GM19397 (cell line): ENCODE data around the gene CEP131.

ENCODE experiments used
- ATAC-seq: cut with Tn5 transposase; IDR thresholded peaks from one replicate; pipeline ENCODE4 v1.9.1; 2021; ENCODE audit warnings: mild to moderate bottlenecking, moderate library complexity; ENCODE audit not compliant: unreplicated experiment

Gene CEP131

DNA sequence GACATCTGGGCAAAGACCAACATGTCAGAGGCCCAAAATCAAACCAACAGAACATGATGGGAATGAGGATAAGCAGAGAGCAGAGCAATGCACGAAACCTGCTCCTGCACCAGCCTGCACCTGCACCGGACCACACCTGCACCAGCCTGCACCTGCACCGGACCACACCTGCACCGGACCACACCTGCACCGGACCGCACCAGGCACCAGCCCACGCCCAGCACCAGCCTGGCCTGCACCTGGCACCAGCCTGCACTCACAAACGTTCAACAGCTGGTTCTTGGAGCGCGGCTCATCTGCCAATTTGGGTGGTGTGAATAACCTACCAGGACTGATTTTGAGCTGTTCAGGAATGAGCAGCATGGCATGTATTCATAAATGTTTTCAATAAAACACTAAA lies 18.2 kb downstream of the CEP131 start:
- no peak for ATAC-seq

DNA sequence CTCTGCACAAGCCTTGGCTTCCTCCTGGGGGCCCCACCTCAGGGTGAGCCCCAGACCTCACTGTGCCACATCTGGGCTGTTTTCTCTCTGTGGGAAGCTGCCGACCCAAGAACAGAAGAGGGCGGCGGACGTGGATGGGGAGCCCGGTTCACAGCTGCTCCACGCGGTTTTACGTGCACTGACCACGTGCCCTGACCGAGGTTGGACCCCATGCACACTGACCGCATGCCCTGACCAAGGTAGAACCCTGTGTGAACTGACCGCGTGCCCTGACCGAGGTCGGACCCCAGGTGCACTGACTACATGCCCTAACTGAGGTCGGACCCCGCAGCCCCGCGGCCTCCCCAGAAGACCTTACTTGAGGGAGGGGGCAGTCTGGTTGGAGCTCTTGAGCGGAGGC lies 19.6 kb downstream of the CEP131 start:
- no peak for ATAC-seq

DNA sequence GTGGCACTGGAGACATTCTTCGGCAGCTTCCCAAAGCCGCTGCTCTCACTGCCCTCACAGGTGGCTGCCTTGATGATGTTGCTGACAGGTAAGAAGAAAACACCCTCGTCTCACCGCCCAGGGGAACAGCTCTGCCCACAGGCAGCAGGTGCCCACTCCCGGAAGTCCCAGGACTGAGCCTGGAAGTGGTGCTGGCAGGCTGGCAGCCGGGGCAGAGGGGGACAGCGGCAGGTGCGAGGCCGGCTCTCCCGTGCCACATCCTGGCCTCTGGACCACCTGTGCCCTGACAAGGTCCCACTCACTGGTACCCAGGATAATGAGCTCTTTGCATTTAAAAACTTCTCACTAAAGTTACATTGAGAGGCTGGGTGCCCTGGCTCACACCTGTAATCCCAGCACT lies 20.4 kb downstream of the CEP131 start:
- no peak for ATAC-seq

DNA sequence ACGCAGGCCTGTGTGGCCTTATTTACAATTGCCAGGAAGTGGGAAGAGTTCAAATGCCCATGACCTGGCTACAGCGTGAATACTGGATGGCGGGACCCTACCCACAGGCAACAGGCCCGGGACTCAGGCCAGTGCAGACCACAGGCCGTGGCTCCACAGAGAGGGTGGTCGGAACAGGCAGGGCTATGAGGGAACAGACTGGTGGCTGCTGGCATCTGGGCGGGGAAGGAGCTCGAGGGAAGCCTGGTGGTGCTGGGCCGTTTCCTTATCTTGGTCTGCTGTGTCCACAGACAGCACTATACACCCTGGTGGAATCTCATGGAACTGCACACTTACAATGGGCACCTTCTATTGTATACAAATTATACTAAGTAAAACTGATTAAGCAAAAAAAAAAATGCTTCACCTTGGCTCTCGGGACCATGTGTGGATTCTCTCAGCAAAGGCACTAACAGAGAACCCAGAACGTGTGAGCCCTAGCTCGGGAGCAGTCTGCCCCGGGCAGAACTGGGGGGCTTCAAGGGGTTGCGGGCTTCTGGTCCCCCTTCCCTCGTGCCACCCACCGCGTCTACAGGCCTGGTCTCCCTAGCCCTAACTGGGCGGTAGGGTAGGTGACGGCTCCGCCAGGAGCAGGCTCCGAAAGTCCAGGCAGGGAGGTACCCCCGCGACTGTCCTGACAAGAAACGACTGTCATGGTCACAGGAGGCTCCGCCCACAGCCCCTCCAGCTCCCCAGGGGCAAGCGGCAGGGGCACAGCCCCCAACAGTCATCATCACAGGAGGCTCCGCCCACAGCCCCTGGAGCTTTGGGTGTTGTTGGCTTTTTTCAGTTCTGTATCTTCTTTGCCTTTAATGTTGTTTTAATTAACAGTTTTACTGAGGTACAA lies 21.8 kb downstream of the CEP131 start:
- ATAC-seq = no peak

DNA sequence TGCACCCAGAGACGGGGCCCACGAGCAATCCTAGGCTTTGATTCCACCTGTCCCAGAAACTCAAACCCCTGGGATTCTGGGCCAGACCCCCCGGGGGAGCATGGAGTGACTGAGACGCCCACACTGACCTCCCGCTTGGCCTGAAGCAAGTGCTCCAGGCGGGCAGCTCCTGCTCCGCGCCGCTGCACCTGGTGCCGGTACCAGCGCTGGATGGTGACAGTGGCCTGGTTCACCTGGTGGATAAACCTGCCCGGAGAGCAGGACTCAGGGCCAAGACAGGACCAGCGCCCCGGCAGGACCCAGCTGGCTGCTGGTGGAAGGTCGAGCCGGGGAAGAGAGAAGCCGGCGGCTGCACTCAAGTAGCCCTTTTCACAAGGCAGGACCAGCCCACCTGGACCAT lies 22.6 kb downstream of the CEP131 start:
- ATAC-seq = no peak

DNA sequence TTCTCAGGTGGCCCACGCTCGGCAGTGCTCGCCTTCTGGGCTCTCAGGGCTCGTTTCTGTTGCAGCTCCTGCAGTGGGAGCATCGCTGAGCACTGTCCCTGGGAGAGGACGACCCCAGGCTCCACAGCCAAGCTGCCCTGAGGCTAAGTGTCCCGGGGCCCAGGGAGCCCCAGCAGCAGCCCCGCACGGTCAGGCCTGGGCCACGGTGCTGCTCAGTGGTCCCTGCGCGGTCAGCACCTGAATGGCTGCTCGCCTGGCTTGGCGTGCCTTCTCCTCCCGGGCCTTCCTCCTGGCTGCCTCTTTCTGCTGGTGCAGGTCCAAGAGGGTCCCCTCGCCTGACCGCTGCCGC lies 23.3 kb downstream of the CEP131 start:
- ATAC-seq = no peak

DNA sequence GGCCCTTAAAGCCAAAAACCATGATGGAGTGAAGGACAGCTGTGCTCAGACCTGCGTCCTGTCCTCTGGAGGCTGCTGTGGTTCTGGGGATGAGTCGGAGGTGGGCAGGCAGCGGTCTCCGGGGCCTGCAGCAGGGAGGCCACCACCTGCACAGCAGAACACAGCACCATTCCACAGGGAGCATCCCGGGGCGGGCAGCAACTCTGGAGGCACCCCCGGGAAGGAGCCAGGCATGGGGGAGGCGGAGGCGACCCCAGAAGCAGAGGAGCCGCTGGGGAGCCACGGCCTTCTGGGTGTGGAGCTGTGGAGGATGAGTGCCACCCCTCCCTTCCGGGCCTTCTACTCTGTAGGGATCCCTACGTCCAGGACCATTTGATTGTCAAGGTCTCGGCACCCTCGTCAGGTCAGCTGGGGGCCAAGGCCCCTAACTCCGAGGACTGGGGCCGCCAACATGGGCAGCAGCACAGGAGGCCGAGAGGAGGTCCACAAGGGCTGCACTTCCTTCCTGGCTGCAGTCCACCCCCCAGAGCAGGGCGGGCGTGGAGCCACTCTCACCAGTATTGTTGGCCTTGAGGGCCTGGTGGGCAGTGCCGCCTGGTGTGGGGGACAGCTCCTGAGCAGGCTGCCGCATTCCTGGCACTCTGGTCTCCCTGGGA lies 23.8 kb downstream of the CEP131 start:
- ATAC-seq = no peak

DNA sequence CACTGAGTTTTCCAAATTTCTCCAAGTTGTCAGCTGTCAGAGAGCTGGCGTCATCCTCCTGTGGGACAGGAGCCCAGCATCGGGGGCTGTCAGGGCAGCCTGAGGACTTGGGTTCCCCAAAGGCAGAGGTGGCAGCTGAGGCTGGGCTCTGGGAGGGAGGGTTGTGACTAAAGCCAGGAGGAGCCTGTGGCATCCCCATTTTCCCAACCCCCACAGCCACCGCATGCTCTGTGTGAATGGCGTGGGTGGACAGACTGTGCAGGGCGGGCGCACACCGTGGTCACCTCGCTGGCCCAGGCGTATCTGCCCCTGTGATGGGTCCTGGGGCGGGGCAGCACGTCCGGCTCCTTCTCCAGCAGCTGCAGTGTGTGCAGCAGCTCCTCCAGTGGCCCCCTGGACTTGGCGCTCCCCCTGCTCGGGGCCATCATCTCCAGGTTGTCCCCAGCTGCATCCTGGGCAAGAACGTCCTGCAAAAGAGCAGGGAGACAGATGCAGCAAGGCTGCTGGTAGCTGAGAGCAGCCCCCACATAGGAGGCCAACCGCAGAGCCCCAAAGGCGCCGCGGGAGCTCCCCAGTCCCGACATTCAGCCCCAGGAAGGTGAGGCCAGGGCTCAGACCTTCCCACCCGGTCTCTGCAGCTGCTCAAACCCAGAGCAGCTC lies 24.8 kb downstream of the CEP131 start:
- ATAC-seq = no peak

DNA sequence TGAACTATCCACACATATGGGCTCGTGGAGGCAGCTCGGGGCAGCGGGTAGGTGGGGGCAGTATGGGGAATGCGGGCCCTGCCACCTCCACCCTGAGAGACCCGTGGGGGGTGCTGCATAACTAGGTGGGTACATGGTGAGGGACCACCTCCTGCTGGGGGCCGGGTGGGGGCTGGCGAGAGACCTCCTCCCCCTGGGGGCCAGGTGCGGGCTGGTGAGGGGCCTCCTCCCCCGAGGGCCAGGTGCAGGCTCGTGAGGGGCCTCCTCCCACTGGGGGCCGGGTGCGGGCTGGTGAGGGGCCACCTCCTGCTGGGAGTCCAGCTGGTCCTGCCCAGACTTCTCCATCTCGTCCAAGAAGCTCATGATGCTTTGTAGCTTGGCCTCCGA lies 25.4 kb downstream of the CEP131 start:
- no peak for ATAC-seq

DNA sequence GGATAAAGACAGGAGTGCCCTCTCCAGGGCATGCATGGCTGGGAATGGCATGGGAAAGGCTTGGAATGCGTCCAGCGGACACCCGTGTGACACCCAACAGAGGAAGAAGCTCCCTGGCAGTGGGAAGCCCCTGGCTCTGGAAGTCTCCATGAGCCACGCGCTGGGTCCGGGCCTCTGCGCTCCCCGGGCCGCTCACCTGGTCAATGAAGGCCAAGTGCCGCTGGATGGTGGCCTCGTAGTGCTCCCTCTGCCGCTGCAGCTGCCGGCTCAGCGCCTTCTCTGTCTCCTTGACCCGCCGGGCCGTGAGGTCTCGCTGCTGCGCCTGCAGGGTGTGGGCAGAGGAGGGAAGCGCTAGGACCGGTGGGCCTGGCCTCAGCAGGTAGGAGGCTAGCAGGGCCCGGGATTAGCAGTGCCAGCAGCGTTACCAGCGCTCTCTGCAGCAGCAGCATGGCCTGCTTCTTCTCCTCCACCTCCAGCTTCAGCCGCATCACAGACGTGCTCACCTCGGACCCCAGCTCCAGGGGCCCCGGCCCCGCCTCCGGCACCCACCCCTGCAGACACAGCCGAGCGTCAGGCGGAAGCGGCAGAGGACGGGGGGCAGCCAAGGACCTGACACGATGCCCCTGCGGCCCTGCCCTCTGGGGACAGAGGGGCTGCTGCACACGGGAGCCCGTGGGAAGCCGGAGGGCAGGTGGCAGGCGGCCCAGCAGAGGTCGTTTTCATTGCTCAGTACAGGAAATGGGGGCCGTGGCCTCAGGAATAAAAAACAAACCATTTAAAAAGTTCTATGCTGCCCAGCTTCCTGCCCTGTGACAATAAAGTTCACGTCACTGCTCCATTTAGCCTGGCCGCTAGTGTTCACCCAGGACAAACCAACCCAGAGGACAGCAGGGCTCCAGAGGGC lies 26.0 kb downstream of the CEP131 start:
- no peak for ATAC-seq

DNA sequence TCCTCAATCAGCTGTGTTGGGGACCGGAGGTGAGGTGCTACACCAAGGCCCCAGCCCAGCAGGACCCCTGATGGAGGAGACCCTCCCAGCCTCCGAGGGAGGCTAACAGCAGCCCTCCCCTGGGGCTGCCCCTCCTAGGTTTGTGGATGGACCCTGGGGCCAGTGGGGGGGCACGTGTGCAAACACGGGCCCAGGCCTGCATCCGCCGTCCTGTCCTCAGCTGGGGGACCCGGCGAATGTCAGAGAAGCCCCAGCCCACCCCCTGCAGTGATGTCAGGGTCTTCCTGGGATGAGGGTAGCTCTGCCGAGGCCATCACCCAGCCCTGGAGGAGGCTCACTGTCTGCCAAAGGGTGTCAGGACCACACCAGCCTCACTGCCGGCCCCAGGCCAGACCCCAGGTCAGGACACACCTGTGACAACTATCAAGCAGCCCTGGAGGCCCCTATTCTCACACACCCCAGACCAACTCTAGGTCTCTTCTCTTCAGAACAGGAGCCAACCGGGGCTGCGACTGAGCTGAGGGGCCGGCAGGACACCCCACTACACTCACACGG lies 26.7 kb downstream of the CEP131 start:
- no peak for ATAC-seq

DNA sequence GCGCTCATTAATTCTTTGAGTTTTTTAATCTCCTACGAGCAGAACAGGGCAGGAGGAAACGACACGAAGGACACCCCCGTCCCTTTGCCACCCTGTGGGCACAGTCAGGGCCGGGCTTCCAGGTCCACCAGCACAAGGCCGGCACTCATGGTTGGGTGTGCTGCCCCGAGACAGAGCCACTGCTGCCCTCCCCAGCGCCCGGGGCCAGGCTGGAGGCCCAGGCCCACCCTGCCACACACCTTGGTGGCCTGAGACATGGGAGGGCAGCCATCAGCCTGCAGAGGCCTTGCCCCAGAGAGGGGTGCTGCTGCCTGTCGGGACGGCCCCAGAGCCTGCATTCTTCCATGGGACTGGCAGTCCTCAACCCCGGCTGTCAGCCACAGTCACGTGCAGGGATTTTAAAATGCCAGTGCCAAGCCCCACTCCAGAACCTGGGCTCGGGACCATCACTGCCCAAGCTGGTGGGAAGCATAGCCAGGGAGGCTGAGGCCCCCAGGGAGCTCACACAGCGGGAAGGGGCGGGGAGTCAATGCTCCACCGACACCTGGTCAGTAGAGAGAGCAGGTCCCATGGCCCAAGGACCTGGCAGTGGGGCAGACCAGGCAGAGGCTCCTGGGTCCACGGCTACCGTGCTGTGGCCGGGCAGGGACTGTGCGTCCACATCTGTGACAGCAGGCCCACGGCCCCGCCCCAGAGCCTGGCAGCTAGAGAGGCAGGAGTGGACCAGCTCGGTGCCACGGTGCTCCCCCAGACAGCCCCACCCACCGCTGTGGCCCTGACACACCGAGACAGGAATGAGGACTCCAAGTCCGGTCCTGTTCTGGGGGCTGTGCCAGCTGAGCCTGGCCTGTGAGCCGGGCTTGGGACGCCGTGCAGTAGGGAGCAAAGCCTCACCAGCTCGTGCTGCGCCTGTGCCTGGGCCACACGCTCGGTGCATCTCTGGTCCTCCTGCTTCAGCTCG lies 27.5 kb downstream of the CEP131 start:
- ATAC-seq = no peak

DNA sequence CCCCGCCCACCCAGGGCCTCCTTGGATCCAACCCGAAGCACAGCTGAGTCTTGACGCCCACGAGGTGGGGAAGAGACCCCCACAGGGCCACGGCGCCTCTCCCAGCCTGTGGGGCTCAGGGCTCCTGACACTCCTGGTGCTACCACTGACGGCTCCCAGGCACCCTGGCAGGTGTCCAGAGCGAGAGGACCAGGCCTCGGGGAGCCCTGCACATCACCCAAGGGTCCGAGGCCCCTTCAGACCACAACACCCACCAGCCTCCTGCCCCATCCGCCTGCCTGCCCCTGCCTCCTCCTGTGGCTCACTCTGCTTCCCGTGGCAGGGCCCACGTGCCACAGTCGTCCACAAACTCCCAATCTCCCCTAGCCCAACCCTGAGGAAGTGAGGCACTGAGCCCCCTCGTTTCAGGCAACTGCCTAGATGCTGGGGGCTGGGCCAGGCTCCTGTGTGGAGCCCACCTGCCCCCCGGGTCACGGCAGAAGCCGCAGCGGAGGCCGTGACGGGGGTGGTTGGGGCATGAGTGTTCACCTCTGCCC lies 28.5 kb downstream of the CEP131 start:
- no peak for ATAC-seq

DNA sequence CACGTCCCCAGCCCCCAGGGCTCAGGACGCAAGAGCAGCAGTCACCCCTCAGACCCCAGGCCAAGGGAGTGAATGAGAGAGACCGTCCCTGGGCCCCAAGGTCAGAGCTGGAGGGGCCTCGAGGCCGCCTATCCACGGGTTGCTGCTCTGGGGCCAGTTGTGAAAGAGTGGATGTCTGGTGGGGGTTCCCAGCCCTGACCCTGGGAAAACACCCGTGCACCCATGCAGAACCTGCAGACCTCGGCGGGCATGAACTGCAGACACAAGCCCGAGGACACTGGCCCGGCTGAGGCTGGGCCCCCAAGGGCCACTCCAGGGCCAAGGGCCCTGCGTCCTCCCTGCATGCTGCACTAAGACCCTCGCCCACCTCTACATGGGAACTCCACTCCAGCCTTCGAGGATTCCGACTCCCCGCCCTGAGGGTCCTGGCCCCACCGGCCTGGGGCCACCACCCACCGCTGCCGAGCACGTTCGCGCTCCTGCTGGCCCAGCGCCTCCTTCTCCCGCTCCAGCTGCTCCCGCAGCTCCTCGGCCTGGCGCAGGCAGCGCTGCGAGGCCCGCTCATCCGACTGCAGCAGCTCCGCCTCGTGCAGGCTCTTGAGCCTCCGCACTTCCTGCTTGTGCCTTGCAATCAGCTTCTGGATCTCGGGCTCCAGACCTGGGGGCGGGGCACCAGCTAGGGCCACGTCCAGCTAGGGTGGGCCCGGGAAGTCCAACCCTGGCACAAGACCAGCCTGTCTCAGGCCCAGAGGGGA lies 29.1 kb downstream of the CEP131 start:
- no peak for ATAC-seq

DNA sequence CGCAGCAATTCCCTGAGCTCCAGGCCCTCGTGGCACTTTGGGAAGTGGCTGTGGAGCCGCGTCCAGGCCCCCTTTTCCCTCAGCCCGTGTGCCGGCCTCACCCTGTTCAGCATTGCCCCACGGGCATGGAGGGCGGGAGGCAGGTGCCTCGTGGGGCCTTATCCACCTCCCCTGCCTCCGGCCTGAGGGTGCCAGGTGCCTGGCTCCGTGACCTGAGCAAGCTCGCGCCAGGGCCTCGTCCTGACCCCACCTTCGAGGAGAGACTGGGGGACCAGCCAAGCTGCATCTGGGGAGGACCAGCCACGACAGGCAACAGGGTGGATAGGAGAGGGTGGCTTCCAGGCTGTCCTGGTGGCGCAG lies 29.7 kb downstream of the CEP131 start:
- ATAC-seq = no peak

DNA sequence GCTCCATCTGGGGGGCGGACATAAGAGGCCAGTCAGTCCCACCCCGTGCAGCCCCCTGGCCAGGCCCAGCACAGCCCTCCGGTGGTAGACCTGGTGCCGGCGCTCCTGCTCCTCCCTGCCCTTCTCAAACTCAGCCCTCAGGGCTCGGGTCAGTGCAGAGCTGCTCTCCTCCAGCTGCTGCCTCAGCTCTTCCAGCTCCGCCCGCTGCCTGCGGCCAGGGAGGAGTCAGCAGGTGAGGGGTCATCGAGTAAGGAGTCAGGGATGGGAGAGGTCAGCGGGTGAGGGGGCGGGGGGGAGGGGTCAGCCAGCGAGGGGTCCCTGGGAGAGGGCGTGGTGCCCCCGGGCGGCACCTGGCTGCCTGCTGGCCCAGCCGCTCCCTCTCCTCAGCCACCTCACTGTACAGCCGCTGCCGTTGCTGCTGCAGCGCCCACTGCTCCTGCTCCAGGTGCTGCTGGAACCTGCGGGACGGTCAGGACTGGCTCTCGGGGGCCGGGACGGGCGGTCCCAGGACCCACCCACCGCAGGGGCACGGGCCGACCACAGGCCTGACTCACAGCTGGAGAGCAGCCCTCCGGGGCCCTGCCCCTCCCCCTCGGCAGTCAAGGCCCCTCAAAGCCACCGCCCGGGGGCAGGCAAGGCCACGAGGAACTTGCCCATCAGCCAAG lies 30.2 kb downstream of the CEP131 start:
- ATAC-seq = no peak

DNA sequence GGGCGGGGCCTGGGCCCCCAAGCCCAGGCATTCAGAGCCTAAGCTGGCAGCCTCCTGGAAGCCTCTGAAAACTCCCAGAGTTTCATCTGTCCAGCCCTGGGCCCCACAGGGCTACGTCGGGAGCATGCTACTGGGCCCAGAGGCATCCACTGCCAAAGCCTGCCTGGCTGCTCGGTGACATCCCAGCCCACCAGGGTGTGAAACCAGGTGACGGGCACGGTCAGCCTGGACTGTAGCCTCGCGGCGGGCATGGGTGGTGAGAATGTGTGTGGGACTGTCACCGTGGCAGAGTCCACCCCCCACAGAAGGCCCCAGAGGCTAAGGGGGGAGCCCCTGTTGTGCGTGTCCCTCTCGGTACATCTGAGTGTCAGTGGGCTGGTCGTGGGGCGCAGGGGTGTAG lies 31.1 kb downstream of the CEP131 start:
- ATAC-seq = no peak

DNA sequence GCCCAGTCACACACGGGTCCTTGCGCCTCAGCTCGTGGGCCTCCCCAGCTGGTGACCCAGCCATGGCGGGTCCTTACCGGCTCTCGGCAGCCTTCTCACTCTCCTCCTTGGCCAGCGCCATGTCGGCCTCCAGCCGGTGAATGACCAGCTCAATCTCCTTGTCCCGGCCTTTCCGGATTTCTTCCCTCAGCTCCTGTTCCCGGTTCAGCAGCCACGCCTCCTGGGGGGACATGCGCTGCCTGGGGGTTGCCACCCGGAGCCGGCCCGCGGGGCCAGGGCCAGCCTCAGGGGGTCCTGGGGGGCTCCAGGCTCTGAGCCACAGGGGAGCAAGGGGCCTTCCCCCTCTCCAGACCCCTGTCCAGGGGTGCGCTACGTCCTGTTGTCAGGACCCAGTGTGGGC lies 31.6 kb downstream of the CEP131 start:
- ATAC-seq = no peak
